Endothelial cell of umbilical vein (primary cell): ENCODE results near the gene COG6. TPM values are rescaled to one million over a fixed set of nuclear protein-coding genes. Genes with fewer than 3 reads are reported as not detected.

Experiments used
- BruUV-seq: library from RNA; stranded (reverse); fragments of 400-500 nt; replicated peaks from 2 replicates; lab custom pipeline; 2021; lab: Mats Ljungman, UMichigan
- CTCF ChIA-PET: fragments of 300-600, 350-600 bp; sonication (Branson Sonifier 250); formaldehyde crosslinking; loops from one replicate; lab custom pipeline; 2021; ENCODE audit warnings: antibody characterized with exemption, inconsistent platforms; lab: Charles Lee
- POLR2A ChIA-PET: fragments of 300-600, 350-600 bp; sonication (Branson Sonifier 250); formaldehyde crosslinking; loops from one replicate; lab custom pipeline; 2021; ENCODE audit warnings: antibody characterized with exemption, inconsistent platforms; lab: Charles Lee
- DNase-seq: peaks from one replicate; pipeline ENCODE4 v3.0.0-alpha.2; 2011; ENCODE audit warnings: low read depth, low spot score
- FAIRE-seq: peaks from 2 replicates; lab custom pipeline; 2011; peaks lifted over from hg19 to GRCh38; lab: Jason Lieb, UNC
- H2AFZ ChIP-seq: 2 replicates; pipeline ENCODE4 v1.6.0; 2012; ENCODE audit warnings: low read depth, low read length, control low read depth, inconsistent platforms
- H3K27ac ChIP-seq: 2 replicates; pipeline ENCODE4 v1.5.1; 2011; ENCODE audit warnings: low read depth, mild to moderate bottlenecking, control low read depth, low read length, moderate library complexity; ENCODE audit not compliant: insufficient read depth
- H3K27me3 ChIP-seq, 2 experiments: 2 replicates each; pipeline versions ENCODE4 v1.6.0 to v1.6.1; 2011; ENCODE audit warnings: low read length in 2 of 2, mixed read lengths in 1 of 2; ENCODE audit not compliant: control insufficient read depth in 2 of 2, insufficient read depth in 2 of 2
- H3K36me3 ChIP-seq, 2 experiments: 2 replicates in 1 of 2; 3 replicates in 1 of 2; pipeline ENCODE4 v1.5.1; 2011; ENCODE audit warnings: low read length in 2 of 2, mild to moderate bottlenecking in 1 of 2, moderate library complexity in 1 of 2; ENCODE audit not compliant: control insufficient read depth in 2 of 2, insufficient read depth in 2 of 2; ENCODE audit errors: extremely low read depth in 1 of 2
- H3K4me1 ChIP-seq: 3 replicates; pipeline ENCODE4 v1.5.1; 2011; ENCODE audit warnings: mild to moderate bottlenecking, low read length; ENCODE audit not compliant: control insufficient read depth, insufficient read depth; ENCODE audit errors: extremely low read depth
- H3K4me2 ChIP-seq: 2 replicates; pipeline ENCODE4 v1.6.1; 2011; ENCODE audit warnings: low read length, control low read depth, mixed read lengths; ENCODE audit not compliant: insufficient read depth
- H3K4me3 ChIP-seq, 3 experiments: fragments of 200-600 bp in 1 of 3; sonication (generic), shearing (Covaris generic) in 1 of 3; replicated peaks in 1 of 3; 2 replicates each; pipeline ENCODE4 v1.5.1; 2011 to 2016; ENCODE audit warnings: control low read depth in 3 of 3, low read length in 3 of 3, mild to moderate bottlenecking in 2 of 3, inconsistent platforms in 1 of 3, low read depth in 1 of 3, moderate library complexity in 1 of 3; ENCODE audit not compliant: insufficient read depth in 1 of 3
- H3K79me2 ChIP-seq: 2 replicates; pipeline ENCODE4 v1.6.0; 2012; ENCODE audit warnings: low read length, inconsistent platforms; ENCODE audit not compliant: control insufficient read depth, insufficient read depth
- H3K9ac ChIP-seq: replicated peaks from 2 replicates; pipeline ENCODE3; 2011; ENCODE audit warnings: low read length, control low read depth; ENCODE audit not compliant: insufficient read depth; ENCODE audit errors: extremely low read depth
- H3K9me1 ChIP-seq: replicated peaks from 3 replicates; pipeline ENCODE4 v1.6.0; 2011; ENCODE audit warnings: mild to moderate bottlenecking, low read length; ENCODE audit not compliant: control insufficient read depth, insufficient read depth; ENCODE audit errors: extremely low read depth
- H3K9me3 ChIP-seq: replicated peaks from 2 replicates; pipeline ENCODE4 v1.5.1; 2012; ENCODE audit warnings: low read length, inconsistent platforms; ENCODE audit not compliant: control insufficient read depth, insufficient read depth
- H4K20me1 ChIP-seq: replicated peaks from 2 replicates; pipeline ENCODE3; 2011; ENCODE audit warnings: mild to moderate bottlenecking, low read length; ENCODE audit not compliant: control insufficient read depth, insufficient read depth; ENCODE audit errors: extremely low read depth
- CTCF ChIP-seq, 2 donors: IDR thresholded peaks; 1 replicate in 1 of 2; 2 replicates in 1 of 2; pipeline ENCODE4 v1.5.1; 2011; ENCODE audit warnings: low read length in 2 of 2, mild to moderate bottlenecking in 2 of 2, moderate library complexity in 2 of 2, control low read depth in 1 of 2, inconsistent platforms in 1 of 2, low read depth in 1 of 2; ENCODE audit not compliant: insufficient read depth in 1 of 2; ENCODE audit errors: extremely low read depth in 1 of 2
- EZH2 ChIP-seq: IDR thresholded peaks from 2 replicates; pipeline ENCODE4 v1.6.1; 2012; ENCODE audit warnings: borderline replicate concordance, low read depth, mild to moderate bottlenecking, moderate library complexity, low read length, inconsistent platforms; ENCODE audit not compliant: severe bottlenecking
- FOS ChIP-seq: IDR thresholded peaks from 2 replicates; pipeline ENCODE4 v1.6.1; 2011; ENCODE audit warnings: mild to moderate bottlenecking, low read length, moderate library complexity, borderline replicate concordance; ENCODE audit not compliant: insufficient read depth
- GATA2 ChIP-seq: IDR thresholded peaks from 2 replicates; pipeline ENCODE4 v1.7.0; 2011; ENCODE audit warnings: low read depth, mild to moderate bottlenecking, moderate library complexity, mixed read lengths, low read length; ENCODE audit not compliant: insufficient read length, insufficient read depth
- JUN ChIP-seq: IDR thresholded peaks from 2 replicates; pipeline ENCODE4 v1.6.1; 2011; ENCODE audit warnings: borderline replicate concordance, low read depth; ENCODE audit not compliant: insufficient read length, insufficient read depth
- MAX ChIP-seq: IDR thresholded peaks from 2 replicates; pipeline ENCODE4 v1.6.1; 2011; ENCODE audit not compliant: insufficient read depth, insufficient read length
- MYC ChIP-seq: IDR thresholded peaks from one replicate; pipeline ENCODE4 v1.6.1; 2011; ENCODE audit warnings: mild to moderate bottlenecking, low read depth, low read length
- POLR2A ChIP-seq: IDR thresholded peaks from 2 replicates; pipeline ENCODE4 v1.6.1; 2012; ENCODE audit warnings: low read depth, mild to moderate bottlenecking, control low read depth, low read length
- POLR2AphosphoS5 ChIP-seq: IDR thresholded peaks from 2 replicates; pipeline ENCODE4 v1.6.1; 2012; ENCODE audit warnings: low read depth, mild to moderate bottlenecking, control low read depth, low read length, moderate library complexity; ENCODE audit not compliant: insufficient read depth
- dilution Hi-C: fragments of 300-500 bp; cut with MboI; formaldehyde crosslinking; loops from one replicate; pipeline ENCODE4 v1.15.0; 2019; ENCODE audit warnings: low sequenced_read_pairs; ENCODE audit not compliant: extremely low pct_ligation_motif_present
- intact Hi-C: fragments of 100-400 bp; cut with micrococcal nuclease; formaldehyde crosslinking; loops from one replicate; pipeline ENCODE4 v1.10.0; 2022
- polyA plus RNA-seq, 4 experiments: library from polyadenylated mRNA; depleted of rRNA in 3 of 4; stranded (reverse) in 3 of 4; unstranded in 1 of 4; fragments of >200 nt; gene quantifications; 2 replicates each; pipeline versions ENCODE4 v1.2.1 to v1.2.3, GENCODE V29; 2011 to 2012; ENCODE audit warnings: missing spikeins in 1 of 4
- total RNA-seq: library from RNA; stranded (reverse); gene quantifications from 2 replicates; pipeline ENCODE4 v1.2.3, GENCODE V29; 2021

Gene COG6
- total and polyA plus RNA-seq, 2 donors (not counting 3 experiments of a cell fraction or from before 2014, with no cell fraction given), result 12.1 to 41.1 TPM

- BruUV-seq, result no TSS peak
- FAIRE-seq, result no peak
- H3K4me1 ChIP-seq, result no peaks in the 10 kb centered on the region
- intact Hi-C loops (no loop called here), dilution Hi-C loops (no loop called here)
- no peaks in the 10 kb centered on the region for H4K20me1 ChIP-seq
- no peaks in the 10 kb centered on the region for H3K36me3 ChIP-seq
- no peak overlapping the region for H3K4me3 ChIP-seq
- H3K9me3 ChIP-seq, result no peaks in the 10 kb centered on the region
- TF ChIP-seq EZH2 (no peak), GATA2 (no peak), MYC (no peak), MAX (no peak), POLR2A (no peak), CTCF (IDR thresholded peaks at IDR 0.05; ENCODE audit: extremely low read depth in 1 of 2, insufficient read depth in 1 of 2, low read depth in 1 of 2, low read length in 2 of 2) (no peak), JUN (no peak), FOS (no peak), POLR2AphosphoS5 (no peak)
- H3K27me3 ChIP-seq, result no peaks in the 10 kb centered on the region
- H3K9ac ChIP-seq, result no peak overlapping the region
- no peak overlapping the region for H3K27ac ChIP-seq
- no peak overlapping the region for H3K4me2 ChIP-seq
- no peak for DNase-seq
- no peak overlapping the region for H2AFZ ChIP-seq
- H3K9me1 ChIP-seq, result no peaks in the 10 kb centered on the region
- ChIA-PET POLR2A (no interaction called here), CTCF (no interaction called here)
- no peaks in the 10 kb centered on the region for H3K79me2 ChIP-seq
Measured at GRCh38 chr13:39672378-39673132, 17.1 kb downstream of the COG6 start.
